ENCODE measurements around the gene ABCA5.

- no peak for TF ChIP-seq ZSCAN29 (IDR thresholded peaks at IDR 0.05)
- no peak for TF ChIP-seq CTCF (IDR thresholded peaks at IDR 0.05 in 2 of 3, conservative IDR thresholded peaks at IDR 0.05 in 1 of 3; ENCODE audit: insufficient read depth in 2 of 3, low read depth in 1 of 3, low read length in 3 of 3)
- TF ChIP-seq L3MBTL2 (IDR thresholded peaks at IDR 0.05): no peak
- TF ChIP-seq EP300 (IDR thresholded peaks at IDR 0.05; ENCODE audit: low read length): no peak
- no peak for TF ChIP-seq OTX1 (CRISPR knock-in tag; IDR thresholded peaks at IDR 0.05)
- no peak for TF ChIP-seq NFIC (IDR thresholded peaks at IDR 0.05)
- TF ChIP-seq HDAC2 (IDR thresholded peaks at IDR 0.05): no peak
- TF ChIP-seq ZSCAN32 (CRISPR knock-in tag; IDR thresholded peaks at IDR 0.05): no peak
- TF ChIP-seq SAFB2 (IDR thresholded peaks at IDR 0.05; ENCODE audit: borderline replicate concordance, low read depth, low read length, severe bottlenecking): no peak
- no peak for TF ChIP-seq ESRRA (IDR thresholded peaks at IDR 0.05; ENCODE audit: borderline replicate concordance, low read depth)
- TF ChIP-seq RCOR1 (IDR thresholded peaks at IDR 0.05; ENCODE audit: borderline replicate concordance in 1 of 2, low read depth in 2 of 2, low read length in 2 of 2): no peak
Measured at GRCh38 chr17:69320908-69321238, 6.1 kb downstream of the ABCA5 start.
